ENCODE data around the gene USP40.

The USP40 gene

GRCh38 chr2:233461481-233461891 lies 105.1 kb downstream of the USP40 start:
- H3K4me3 ChIP-seq (replicated peaks; ENCODE audit: low read depth, low read length): no peak overlapping the region
- no peak for DNase-seq (ENCODE audit: extremely low read depth, insufficient read length)
- H3K27me3 ChIP-seq (replicated peaks; ENCODE audit: control insufficient read depth, insufficient read depth, low read length): no peaks in the 10 kb centered on the region
- no peak for TF ChIP-seq CTCF (IDR thresholded peaks at IDR 0.05; ENCODE audit: insufficient read depth, low read length, poor library complexity, severe bottlenecking)
- peaks cover 58% of the 10 kb centered on the region for H3K36me3 ChIP-seq (ENCODE audit: control insufficient read depth, insufficient read depth, low read length)

GRCh38 chr2:233460726-233461441 lies 105.7 kb downstream of the USP40 start:
- Histone ChIP-seq H3K27me3 (replicated peaks; ENCODE audit: control insufficient read depth, insufficient read depth, low read length) (no peaks in the 10 kb centered on the region), H3K4me3 (replicated peaks; ENCODE audit: low read depth, low read length) (no peak overlapping the region), H3K36me3 (ENCODE audit: control insufficient read depth, insufficient read depth, low read length) (peaks cover 60% of the 10 kb centered on the region)
- no peak for DNase-seq (ENCODE audit: extremely low read depth, insufficient read length)
- no peak for TF ChIP-seq CTCF (IDR thresholded peaks at IDR 0.05; ENCODE audit: insufficient read depth, low read length, poor library complexity, severe bottlenecking)

GRCh38 chr2:233459426-233459825 lies 107.2 kb downstream of the USP40 start:
- no peak for DNase-seq (ENCODE audit: extremely low read depth, insufficient read length)
- H3K4me3 ChIP-seq (replicated peaks; ENCODE audit: low read depth, low read length): no peak overlapping the region
- H3K27me3 ChIP-seq (replicated peaks; ENCODE audit: control insufficient read depth, insufficient read depth, low read length): no peaks in the 10 kb centered on the region
- TF ChIP-seq CTCF (IDR thresholded peaks at IDR 0.05; ENCODE audit: insufficient read depth, low read length, poor library complexity, severe bottlenecking): no peak
- peaks cover 61% of the 10 kb centered on the region for H3K36me3 ChIP-seq (ENCODE audit: control insufficient read depth, insufficient read depth, low read length)

GRCh38 chr2:233458826-233459225 lies 107.8 kb downstream of the USP40 start:
- Histone ChIP-seq H3K27me3 (replicated peaks; ENCODE audit: control insufficient read depth, insufficient read depth, low read length) (no peaks in the 10 kb centered on the region), H3K4me3 (replicated peaks; ENCODE audit: low read depth, low read length) (no peak overlapping the region), H3K36me3 (ENCODE audit: control insufficient read depth, insufficient read depth, low read length) (peaks cover 56% of the 10 kb centered on the region)
- no peak for TF ChIP-seq CTCF (IDR thresholded peaks at IDR 0.05; ENCODE audit: insufficient read depth, low read length, poor library complexity, severe bottlenecking)
- no peak for DNase-seq (ENCODE audit: extremely low read depth, insufficient read length)

GRCh38 chr2:233458031-233458610 lies 108.5 kb downstream of the USP40 start:
- H3K4me3 ChIP-seq (replicated peaks; ENCODE audit: low read depth, low read length): no peak overlapping the region
- DNase-seq (ENCODE audit: extremely low read depth, insufficient read length): no peak
- no peak for TF ChIP-seq CTCF (IDR thresholded peaks at IDR 0.05; ENCODE audit: insufficient read depth, low read length, poor library complexity, severe bottlenecking)
- H3K36me3 ChIP-seq (ENCODE audit: control insufficient read depth, insufficient read depth, low read length): peaks cover 54% of the 10 kb centered on the region
- H3K27me3 ChIP-seq (replicated peaks; ENCODE audit: control insufficient read depth, insufficient read depth, low read length): no peaks in the 10 kb centered on the region
